ENCODE data around the gene GYS2.
"Not testable (repeated sequence)": the region's sequence is repeated elsewhere in the genome, so short reads cannot be mapped to it uniquely, and the experiment has no call there.

Gene GYS2

GRCh38 chr12:21604245-21605101 lies at the start of gene GYS2:
GYS2 (minus strand) TSS chr12:21604847; CDS start chr12:21604592, 255 bp downstream.
- no peak for DNase-seq (ENCODE audit: low spot score)
- TF ChIP-seq CTCF (IDR thresholded peaks at IDR 0.05; ENCODE audit: extremely low read depth, insufficient read depth, missing control alignments) = no peak
- in situ Hi-C loops (cut with MboI; ENCODE audit: low pct_unique_long_range_greater_than_20kb, low sequenced_read_pairs, unreplicated experiment) = no loop called here

- in situ Hi-C loops (cut with MboI; ENCODE audit: low pct_unique_long_range_greater_than_20kb, low sequenced_read_pairs, unreplicated experiment) = no loop called here
- no peak for DNase-seq (ENCODE audit: low spot score)
- TF ChIP-seq CTCF (IDR thresholded peaks at IDR 0.05; ENCODE audit: extremely low read depth, insufficient read depth, missing control alignments) = no peak
These were observed 47.2 kb upstream of the GYS2 start for GRCh38 chr12:21651821-21652220.

GRCh38 chr12:21650997-21651396 lies 46.4 kb upstream of the GYS2 start:
- no peak for TF ChIP-seq CTCF (IDR thresholded peaks at IDR 0.05; ENCODE audit: extremely low read depth, insufficient read depth, missing control alignments)
- no peak for DNase-seq (ENCODE audit: low spot score)
- in situ Hi-C loops (cut with MboI; ENCODE audit: low pct_unique_long_range_greater_than_20kb, low sequenced_read_pairs, unreplicated experiment) = no loop called here

- in situ Hi-C loops (cut with MboI; ENCODE audit: low pct_unique_long_range_greater_than_20kb, low sequenced_read_pairs, unreplicated experiment) = loop anchor here (10.0 kb wide), 1 partner anchor 144 kb away; the partner anchor contains the start of genes GOLT1B and RECQL
- TF ChIP-seq CTCF (IDR thresholded peaks at IDR 0.05; ENCODE audit: extremely low read depth, insufficient read depth, missing control alignments) = no peak
- no peak for DNase-seq (ENCODE audit: low spot score)
These were observed 44.4 kb upstream of the GYS2 start for GRCh38 chr12:21649034-21649433.

GRCh38 chr12:21648378-21648777 lies 43.7 kb upstream of the GYS2 start:
- TF ChIP-seq CTCF (IDR thresholded peaks at IDR 0.05; ENCODE audit: extremely low read depth, insufficient read depth, missing control alignments) = no peak
- in situ Hi-C loops (cut with MboI; ENCODE audit: low pct_unique_long_range_greater_than_20kb, low sequenced_read_pairs, unreplicated experiment) = loop anchor here (10.0 kb wide), 1 partner anchor 144 kb away; the partner anchor contains the start of genes GOLT1B and RECQL
- DNase-seq (ENCODE audit: low spot score) = no peak

- TF ChIP-seq CTCF (IDR thresholded peaks at IDR 0.05; ENCODE audit: extremely low read depth, insufficient read depth, missing control alignments) = no peak
- no peak for DNase-seq (ENCODE audit: low spot score)
- in situ Hi-C loops (cut with MboI; ENCODE audit: low pct_unique_long_range_greater_than_20kb, low sequenced_read_pairs, unreplicated experiment) = loop anchor here (10.0 kb wide), 1 partner anchor 142 kb away; the partner anchor contains the start of genes GOLT1B and RECQL
These were observed 42.5 kb upstream of the GYS2 start for GRCh38 chr12:21647179-21647578.

- not testable (repeated sequence) for DNase-seq (ENCODE audit: low spot score)
These were observed 40.4 kb upstream of the GYS2 start for GRCh38 chr12:21645041-21645500.

More at GRCh38 chr12:21645041-21645500, 40.4 kb upstream of the GYS2 start:
- in situ Hi-C loops (cut with MboI; ENCODE audit: low pct_unique_long_range_greater_than_20kb, low sequenced_read_pairs, unreplicated experiment) = loop anchor here (10.0 kb wide), 1 partner anchor 140 kb away; the partner anchor contains the start of genes GOLT1B and RECQL

Measured in GM13977 (cell line).